H9 (cell line): ENCODE measurements around the gene MLLT11. TPM values are rescaled to one million over a fixed set of nuclear protein-coding genes. Genes with fewer than 3 reads are reported as not detected.

Experiments used
- DNase-seq: peaks from one replicate; pipeline ENCODE4 v3.0.0-alpha.2; 2017
- H2AFZ ChIP-seq: one replicate; pipeline ENCODE4 v1.6.1; 2013; ENCODE audit warnings: mild to moderate bottlenecking, low read length, control low read depth, moderate library complexity
- H2AK5ac ChIP-seq: 2 replicates; pipeline ENCODE4 v1.6.1; 2013; ENCODE audit warnings: low read length, control low read depth, mixed read lengths; ENCODE audit not compliant: insufficient read length
- H2BK120ac ChIP-seq: one replicate; pipeline ENCODE4 v1.6.1; 2013; ENCODE audit warnings: low read depth, mild to moderate bottlenecking, low read length, control low read depth, inconsistent platforms; ENCODE audit not compliant: poor library complexity, severe bottlenecking
- H2BK12ac ChIP-seq: 2 replicates; pipeline ENCODE4 v1.6.1; 2013; ENCODE audit warnings: low read length, control low read depth, mixed read lengths, low read depth; ENCODE audit not compliant: insufficient read length
- H2BK15ac ChIP-seq: 2 replicates; pipeline ENCODE4 v1.6.1; 2013; ENCODE audit warnings: low read depth, low read length, control low read depth
- H2BK20ac ChIP-seq: one replicate; pipeline ENCODE4 v1.6.1; 2013; ENCODE audit warnings: low read depth, mild to moderate bottlenecking, low read length, control low read depth, inconsistent platforms; ENCODE audit not compliant: poor library complexity, severe bottlenecking
- H2BK5ac ChIP-seq: 2 replicates; pipeline ENCODE4 v1.6.1; 2013; ENCODE audit warnings: low read length, control low read depth, mixed read lengths; ENCODE audit not compliant: insufficient read length
- H3K14ac ChIP-seq: 2 replicates; pipeline ENCODE4 v1.6.1; 2013; ENCODE audit warnings: low read length, control low read depth; ENCODE audit not compliant: insufficient read depth
- H3K18ac ChIP-seq: 2 replicates; pipeline ENCODE4 v1.6.1; 2013; ENCODE audit warnings: low read depth, mild to moderate bottlenecking, mixed read lengths, low read length, control low read depth; ENCODE audit not compliant: insufficient read length
- H3K23ac ChIP-seq: 2 replicates; pipeline ENCODE4 v1.6.1; 2013; ENCODE audit warnings: low read length, control low read depth, mixed read lengths, low read depth; ENCODE audit not compliant: insufficient read length
- H3K23me2 ChIP-seq: 2 replicates; pipeline ENCODE4 v1.6.1; 2013; ENCODE audit warnings: low read depth, mild to moderate bottlenecking, mixed read lengths, low read length, control low read depth; ENCODE audit not compliant: insufficient read length, poor library complexity, severe bottlenecking
- H3K27ac ChIP-seq: 2 replicates; pipeline ENCODE4 v1.5.1; 2013; ENCODE audit warnings: low read length, control low read depth, mixed read lengths, low read depth; ENCODE audit not compliant: insufficient read length
- H3K27me3 ChIP-seq: 2 replicates; pipeline ENCODE4 v1.6.1; 2013; ENCODE audit warnings: low read length, control low read depth, inconsistent platforms; ENCODE audit not compliant: insufficient read depth
- H3K4ac ChIP-seq: 2 replicates; pipeline ENCODE4 v1.6.1; 2013; ENCODE audit warnings: low read depth, mild to moderate bottlenecking, control low read depth, inconsistent platforms, low read length, moderate library complexity
- H3K4me1 ChIP-seq: 2 replicates; pipeline ENCODE4 v1.6.1; 2013; ENCODE audit warnings: low read length, control low read depth, inconsistent platforms; ENCODE audit not compliant: insufficient read depth
- H3K4me2 ChIP-seq: 2 replicates; pipeline ENCODE4 v1.6.1; 2013; ENCODE audit warnings: low read length, control low read depth, mixed read lengths; ENCODE audit not compliant: insufficient read length, insufficient read depth
- H3K56ac ChIP-seq: 2 replicates; pipeline ENCODE4 v1.6.1; 2013; ENCODE audit warnings: low read depth, mild to moderate bottlenecking, mixed read lengths, low read length, control low read depth; ENCODE audit not compliant: insufficient read length
- H3K79me1 ChIP-seq: 2 replicates; pipeline ENCODE4 v1.6.1; 2013; ENCODE audit warnings: low read depth, mild to moderate bottlenecking, moderate library complexity, low read length, control low read depth, inconsistent platforms; ENCODE audit not compliant: insufficient read depth, poor library complexity, severe bottlenecking
- H3K79me2 ChIP-seq: 2 replicates; pipeline ENCODE4 v1.6.1; 2013; ENCODE audit warnings: low read length, control low read depth, inconsistent platforms; ENCODE audit not compliant: insufficient read depth
- H3K9ac ChIP-seq: 2 replicates; pipeline ENCODE4 v1.6.1; 2013; ENCODE audit warnings: low read length, control low read depth, mixed read lengths; ENCODE audit not compliant: insufficient read length; ENCODE audit errors: extremely low read depth
- H3K9me3 ChIP-seq: one replicate; pipeline ENCODE4 v1.6.1; 2013; ENCODE audit warnings: low read depth, low read length, inconsistent platforms; ENCODE audit not compliant: control insufficient read depth
- H3T11ph ChIP-seq: one replicate; pipeline ENCODE4 v1.6.1; 2013; ENCODE audit warnings: mild to moderate bottlenecking, low read length, control low read depth, inconsistent platforms
- H4K20me1 ChIP-seq: one replicate; pipeline ENCODE4 v1.6.1; 2013; ENCODE audit not compliant: control insufficient read depth, insufficient read length, insufficient read depth
- H4K5ac ChIP-seq: 2 replicates; pipeline ENCODE4 v1.6.1; 2013; ENCODE audit warnings: low read depth, mild to moderate bottlenecking, mixed read lengths, low read length, control low read depth; ENCODE audit not compliant: insufficient read length
- H4K8ac ChIP-seq: replicated peaks from 2 replicates; pipeline ENCODE4 v1.6.1; 2013; ENCODE audit warnings: low read length, control low read depth, mixed read lengths, low read depth; ENCODE audit not compliant: insufficient read length
- H4K91ac ChIP-seq: 2 replicates; pipeline ENCODE4 v1.6.1; 2013; ENCODE audit warnings: low read depth, mild to moderate bottlenecking, moderate library complexity, mixed read lengths, low read length, control low read depth; ENCODE audit not compliant: insufficient read length
- H3K27ac Mint-ChIP-seq, 3 experiments: 2 replicates in 2 of 3; 3 replicates in 1 of 3; pipeline ENCODE4 v1.8.0; 2020 to 2021; ENCODE audit warnings: mixed read lengths in 3 of 3, mild to moderate bottlenecking in 1 of 3, moderate library complexity in 1 of 3
- H3K27me3 Mint-ChIP-seq: 2 replicates; pipeline ENCODE4 v1.8.0; 2021; ENCODE audit warnings: low read depth, mild to moderate bottlenecking, moderate library complexity, mixed read lengths
- H3K36me3 Mint-ChIP-seq, 3 experiments: 2 replicates in 2 of 3; 3 replicates in 1 of 3; pipeline ENCODE4 v1.8.0; 2020 to 2021; ENCODE audit warnings: low read depth in 3 of 3, mixed read lengths in 3 of 3; ENCODE audit not compliant: insufficient read depth in 1 of 3
- H3K4me1 Mint-ChIP-seq, 2 experiments: 2 replicates each; pipeline ENCODE4 v1.8.0; 2020; ENCODE audit warnings: mixed read lengths in 2 of 2
- H3K4me3 Mint-ChIP-seq, 2 experiments: 2 replicates in 1 of 2; 3 replicates in 1 of 2; pipeline ENCODE4 v1.8.0; 2020 to 2021; ENCODE audit warnings: mild to moderate bottlenecking in 2 of 2, mixed read lengths in 2 of 2, moderate library complexity in 1 of 2
- H3K9me3 Mint-ChIP-seq, 2 experiments: 2 replicates in 1 of 2; 3 replicates in 1 of 2; pipeline ENCODE4 v1.8.0; 2020; ENCODE audit warnings: mild to moderate bottlenecking in 2 of 2, mixed read lengths in 2 of 2, moderate library complexity in 1 of 2
- CTCF ChIP-seq: fragments of 200-600 bp; sonication (generic); conservative IDR thresholded peaks from 3 replicates; pipeline ENCODE4 v1.8.0; 2021; ENCODE audit warnings: antibody characterized with exemption, mild to moderate bottlenecking
- WGBS: extraction: QIAGEN DNeasy Blood & Tissue Kit; methylation state at CpG from one replicate; pipeline ENCODE4 v1.1.7; 2013; ENCODE audit warnings: missing lambda C conversion rate, low lambda C conversion rate, mixed read lengths; ENCODE audit not compliant: insufficient read length; ENCODE audit errors: extremely low coverage; 5-methylcytosine and 5-hydroxymethylcytosine counted together
- total RNA-seq: library from RNA; stranded (reverse); gene quantifications from 2 replicates; pipeline ENCODE4 v1.2.1, GENCODE V29; 2021

MLLT11 gene
- total RNA-seq, 1 experiment from 2014 or later, result 13.2 TPM

GRCh38 chr1:151060657-151061421, 642 bp downstream of the MLLT11 start:
- Histone ChIP-seq H2BK120ac (no peak overlapping the region), H3K9me3 (no peaks in the 10 kb centered on the region), H3K4ac (no peak overlapping the region), H3K14ac (no peak overlapping the region), H3K18ac (no peak overlapping the region), H3K27me3 (no peaks in the 10 kb centered on the region), H2AFZ (no peak overlapping the region), H2BK12ac (no peak overlapping the region), H3K23me2 (peaks cover 22% of the 10 kb centered on the region), H3K4me1 (peaks cover 7% of the 10 kb centered on the region; the same call in 1 of the 2 replicates), H2BK5ac (no peak overlapping the region), H3K27ac (peak overlapping the region; percentile 5), H4K20me1 (no peaks in the 10 kb centered on the region), H2BK20ac (no peak overlapping the region), H3K23ac (no peak overlapping the region), H3T11ph (no peak overlapping the region), H2BK15ac (no peak overlapping the region), H4K8ac (no peak overlapping the region), H3K79me1 (peaks cover 12% of the 10 kb centered on the region), H3K4me2 (peak overlapping the region; percentile 86), H3K56ac (no peak overlapping the region), H4K91ac (no peak overlapping the region), H4K5ac (no peak overlapping the region), H3K9ac (peak overlapping the region; percentile 60), H3K79me2 (peaks cover 33% of the 10 kb centered on the region; the same call in 1 of the 2 replicates), H2AK5ac (no peak overlapping the region)
- peaks cover 17 to 34% (median 28%) of the 10 kb centered on the region in 3 experiments for H3K36me3 Mint-ChIP-seq
- no CpG with 5 or more reads among the region's 4 CpGs for WGBS
- peaks cover 48 to 54% of the 10 kb centered on the region in 2 experiments for H3K4me1 Mint-ChIP-seq
- peak overlapping the region; percentile 94 to 98 for H3K4me3 Mint-ChIP-seq
- DNase-seq, result no peak
- H3K9me3 Mint-ChIP-seq, result no peaks in the 10 kb centered on the region
- TF ChIP-seq CTCF, result no peak
- no peaks in the 10 kb centered on the region for H3K27me3 Mint-ChIP-seq
- H3K27ac Mint-ChIP-seq, result peak overlapping the region; percentile 71 to 98 (median 96)
